Esophagus (tissue), 2 donors: ENCODE data around the gene PLD3. TPM values are rescaled to one million over a fixed set of nuclear protein-coding genes. Genes with fewer than 3 reads are reported as not detected.

Experiments used
- H3K27ac ChIP-seq, 2 donors: one replicate each; pipeline ENCODE4 v1.5.1; 2013; ENCODE audit warnings: low read depth in 2 of 2, mild to moderate bottlenecking in 2 of 2, inconsistent platforms in 1 of 2, low read length in 1 of 2, moderate library complexity in 1 of 2
- H3K27me3 ChIP-seq, 2 donors: one replicate each; pipeline ENCODE4 v1.6.1; 2013; ENCODE audit warnings: low read length in 2 of 2, control low read depth in 1 of 2, mild to moderate bottlenecking in 1 of 2; ENCODE audit not compliant: insufficient read depth in 2 of 2, control insufficient read depth in 1 of 2
- H3K36me3 ChIP-seq, 2 donors: one replicate each; pipeline ENCODE4 v1.6.1; 2013; ENCODE audit warnings: low read length in 1 of 2; ENCODE audit not compliant: control insufficient read depth in 2 of 2, insufficient read depth in 2 of 2
- H3K4me1 ChIP-seq, 2 donors: one replicate each; pipeline ENCODE4 v1.6.1; 2013; ENCODE audit warnings: low read length in 1 of 2; ENCODE audit not compliant: control insufficient read depth in 2 of 2, insufficient read depth in 2 of 2
- H3K4me3 ChIP-seq, 2 donors: one replicate each; pipeline ENCODE4 v1.5.1; 2013; ENCODE audit warnings: low read length in 2 of 2, mild to moderate bottlenecking in 2 of 2, low read depth in 1 of 2, moderate library complexity in 1 of 2
- H3K9me3 ChIP-seq, 2 donors: one replicate each; pipeline ENCODE4 v1.6.1; 2013; ENCODE audit warnings: mild to moderate bottlenecking in 2 of 2, low read depth in 1 of 2, low read length in 1 of 2, moderate library complexity in 1 of 2; ENCODE audit not compliant: control insufficient read depth in 2 of 2, insufficient read depth in 1 of 2
- WGBS, 2 donors: extraction: QIAGEN DNeasy Blood & Tissue Kit; methylation state at CpG; one replicate each; pipeline ENCODE4 v1.1.7; 2013; 5-methylcytosine and 5-hydroxymethylcytosine counted together
- polyA plus RNA-seq, 2 donors: library from polyadenylated mRNA; stranded (reverse); fragments of 200-250 nt; gene quantifications; one replicate each; pipeline ENCODE4 v1.2.3, GENCODE V29; 2013
- donor health status: healthy with polysubstance abuse.
- donor health status: Bipolar disorder and iron deficiency.

PLD3 gene
- polyA plus RNA-seq, 2 donors = 46.6 to 60.1 TPM

DNA sequence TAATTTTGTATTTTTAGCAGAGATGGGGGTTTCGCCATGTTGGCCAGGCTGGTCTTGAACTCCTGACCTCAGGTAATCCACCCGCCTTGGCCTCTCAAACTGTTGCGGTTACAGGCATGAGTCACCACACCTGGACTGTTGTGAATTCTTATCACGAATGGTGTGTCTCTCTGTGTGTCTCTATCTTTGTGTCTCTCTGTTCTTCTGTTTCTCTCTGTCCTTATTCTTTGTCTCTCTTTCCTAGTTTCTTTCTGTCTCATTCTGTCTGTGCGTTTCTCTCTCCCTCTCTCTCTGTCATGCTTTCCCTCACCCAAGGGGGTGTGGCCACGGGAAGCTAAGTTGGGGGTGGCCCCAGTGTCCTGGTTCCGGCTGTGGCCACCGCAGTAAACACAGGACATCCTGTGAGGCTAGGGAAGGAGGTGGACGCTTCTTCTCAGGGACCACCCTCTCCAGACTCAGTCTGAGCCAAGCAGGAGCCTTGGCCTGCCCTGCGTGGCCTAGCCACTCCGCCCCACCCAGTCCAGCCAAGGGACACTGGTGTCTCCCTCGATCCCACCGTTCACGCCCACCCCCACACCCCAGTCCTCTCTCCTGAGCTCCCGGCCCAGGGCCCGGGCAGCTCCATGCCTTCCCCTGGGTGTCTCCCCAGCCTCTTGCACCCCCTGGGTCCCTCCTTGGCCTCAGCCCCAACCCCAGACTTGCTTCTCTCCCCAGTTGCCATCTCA, 68.6 kb downstream of the PLD3 start:
- no peaks in the 10 kb centered on the region for H3K36me3 ChIP-seq
- H3K27ac ChIP-seq = peak overlapping the region; percentile 42 to 47
- no peaks in the 10 kb centered on the region for H3K9me3 ChIP-seq
- H3K4me1 ChIP-seq = peaks cover 0 to 3% of the 10 kb centered on the region in 2 donors
- 47 to 49% methylated on average over 15 to 16 of the region's 16 CpGs for WGBS, 2 donors
- H3K4me3 ChIP-seq = no peak overlapping the region
- no peaks in the 10 kb centered on the region for H3K27me3 ChIP-seq

DNA sequence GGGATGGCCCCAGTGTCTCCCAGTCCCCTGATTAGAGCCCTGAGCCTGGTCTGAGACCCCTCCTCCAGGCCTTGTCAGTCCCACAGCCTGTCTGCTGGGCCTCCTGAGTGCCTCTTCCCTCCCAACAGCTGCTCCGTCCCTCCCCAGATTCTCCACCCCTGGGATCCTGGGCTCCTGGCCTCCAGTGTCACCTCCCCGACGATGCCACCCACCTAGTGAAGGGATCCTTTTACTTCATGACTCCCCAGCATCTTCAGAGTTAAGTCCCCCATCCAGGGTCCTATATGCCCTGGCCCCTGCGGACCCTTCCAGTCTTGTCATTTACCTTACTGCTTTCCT, 69.1 kb downstream of the PLD3 start:
- Histone ChIP-seq H3K9me3 (no peaks in the 10 kb centered on the region), H3K4me3 (no peak overlapping the region), H3K4me1 (peaks cover 0 to 3% of the 10 kb centered on the region in 2 donors), H3K27me3 (no peaks in the 10 kb centered on the region), H3K27ac (peak overlapping the region; percentile 42 to 47), H3K36me3 (peaks cover 0 to 4% of the 10 kb centered on the region in 2 donors)
- 72 to 74% methylated on average over 4 of the region's 4 CpGs for WGBS, 2 donors

DNA sequence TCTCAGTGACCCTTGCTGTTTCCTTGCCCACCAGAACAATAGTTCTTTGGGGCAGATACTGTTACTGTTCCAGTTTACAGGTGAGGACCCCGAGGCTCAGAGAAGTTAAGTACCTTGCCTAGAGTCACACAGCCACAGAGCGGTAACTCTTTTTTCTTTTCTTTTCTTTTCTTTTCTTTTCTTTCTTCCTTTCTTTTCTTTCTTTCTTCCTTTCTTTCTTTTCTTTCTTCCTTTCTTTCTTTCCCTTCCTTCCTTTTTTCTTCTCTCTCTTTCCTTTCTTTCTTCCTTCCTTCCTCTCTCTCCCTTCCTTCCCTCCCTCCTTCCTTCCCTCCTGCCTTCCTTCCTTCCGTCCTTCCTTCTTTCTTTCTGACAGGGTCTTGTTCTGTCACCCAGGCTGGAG, 69.5 kb downstream of the PLD3 start:
- no peaks in the 10 kb centered on the region for H3K9me3 ChIP-seq
- H3K4me3 ChIP-seq = no peak overlapping the region
- no peaks in the 10 kb centered on the region for H3K27me3 ChIP-seq
- WGBS, 2 donors = 83 to 86% methylated on average over 3 of the region's 3 CpGs
- H3K36me3 ChIP-seq = peaks cover 0 to 8% of the 10 kb centered on the region in 2 donors
- H3K27ac ChIP-seq = peak overlapping the region in 1 of 2 donors; percentile 47
- H3K4me1 ChIP-seq = peaks cover under 1 to 7% of the 10 kb centered on the region in 2 donors

DNA sequence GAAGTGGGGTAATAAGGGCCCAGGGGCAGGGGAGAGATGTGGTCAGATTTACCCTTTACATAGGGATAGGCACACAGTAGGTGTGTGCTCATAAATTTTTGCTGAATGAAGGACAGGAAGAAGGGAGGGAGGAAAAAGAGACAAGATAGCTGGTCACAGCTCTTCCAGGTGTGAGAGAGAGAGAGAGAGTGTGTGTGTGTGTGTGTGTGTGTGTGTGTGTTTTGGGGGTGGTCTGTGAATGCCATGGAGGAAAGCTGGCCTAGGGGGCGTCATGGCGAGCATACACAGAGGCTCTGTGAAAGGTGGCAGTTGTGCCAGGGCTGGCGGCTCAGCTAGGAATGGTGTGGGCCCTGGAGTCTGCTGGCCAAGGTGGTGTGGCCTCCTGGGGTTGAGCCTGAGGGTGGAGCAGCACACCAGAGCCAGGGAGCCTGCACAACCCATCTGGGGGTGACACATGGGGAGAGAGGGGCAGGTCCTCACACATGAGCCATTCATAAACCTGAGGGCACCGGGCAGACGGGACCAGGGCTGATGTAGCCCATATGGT, 70.6 kb downstream of the PLD3 start:
- Histone ChIP-seq H3K4me3 (no peak overlapping the region), H3K27me3 (no peaks in the 10 kb centered on the region), H3K4me1 (peaks cover 3 to 12% of the 10 kb centered on the region in 2 donors), H3K9me3 (no peaks in the 10 kb centered on the region), H3K36me3 (peaks cover 0 to 11% of the 10 kb centered on the region in 2 donors), H3K27ac (peak overlapping the region in 1 of 2 donors; percentile 68)
- WGBS, 2 donors = 65 to 76% methylated on average over 5 of the region's 5 CpGs

DNA sequence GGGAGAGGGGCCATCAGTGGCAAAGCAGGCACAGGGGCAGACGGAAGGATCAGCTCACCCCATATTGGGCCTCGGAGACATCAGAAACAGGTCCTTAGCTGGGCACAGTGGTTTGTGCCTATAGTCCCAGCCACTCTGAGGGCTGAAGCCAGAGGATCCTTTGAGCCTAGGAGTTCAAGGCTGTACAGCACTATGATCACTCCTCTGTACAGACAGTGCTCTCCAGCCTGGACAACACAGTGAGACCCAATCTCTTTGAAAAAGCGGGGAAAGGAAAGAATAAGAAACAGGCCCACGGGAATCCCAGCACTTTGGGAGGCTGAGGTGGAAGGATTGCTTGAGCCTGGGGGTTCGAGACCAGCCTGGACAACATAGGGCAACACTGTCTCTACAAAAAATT, 71.3 kb downstream of the PLD3 start:
- no peak overlapping the region for H3K27ac ChIP-seq

DNA sequence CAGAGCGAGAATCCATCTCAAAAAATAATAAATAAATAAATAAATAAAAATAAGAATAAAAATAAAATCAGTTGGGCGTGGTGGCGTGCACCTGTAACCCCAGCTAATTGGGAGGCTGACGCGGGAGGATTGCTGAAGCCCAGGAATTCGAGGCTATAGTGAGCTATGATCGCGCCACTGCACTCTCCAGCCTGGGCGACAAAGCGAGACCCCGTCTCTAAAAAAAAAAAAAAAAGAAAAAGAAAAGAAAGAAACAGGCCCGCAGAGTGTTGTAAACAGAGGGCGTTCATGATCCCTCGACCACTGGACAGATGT, 71.9 kb downstream of the PLD3 start:
- H3K36me3 ChIP-seq = peaks cover 0 to 11% of the 10 kb centered on the region in 2 donors
- H3K4me3 ChIP-seq = peak overlapping the region; percentile 70 to 77
- H3K27ac ChIP-seq = peak overlapping the region; percentile 99 to 100
- WGBS, 2 donors = 51 to 56% methylated on average over 12 to 14 of the region's 14 CpGs
- H3K9me3 ChIP-seq = no peaks in the 10 kb centered on the region
- no peaks in the 10 kb centered on the region for H3K27me3 ChIP-seq
- peaks cover 3 to 9% of the 10 kb centered on the region in 2 donors for H3K4me1 ChIP-seq

More for the DNA sequence above, 71.3 kb downstream of the PLD3 start:
- no peaks in the 10 kb centered on the region for H3K27me3 ChIP-seq
- H3K9me3 ChIP-seq = no peaks in the 10 kb centered on the region
- 91 to 94% methylated on average over 5 of the region's 5 CpGs for WGBS, 2 donors
- peaks cover 3 to 11% of the 10 kb centered on the region in 2 donors for H3K4me1 ChIP-seq
- no peak overlapping the region for H3K4me3 ChIP-seq
- H3K36me3 ChIP-seq = peaks cover 0 to 11% of the 10 kb centered on the region in 2 donors

DNA sequence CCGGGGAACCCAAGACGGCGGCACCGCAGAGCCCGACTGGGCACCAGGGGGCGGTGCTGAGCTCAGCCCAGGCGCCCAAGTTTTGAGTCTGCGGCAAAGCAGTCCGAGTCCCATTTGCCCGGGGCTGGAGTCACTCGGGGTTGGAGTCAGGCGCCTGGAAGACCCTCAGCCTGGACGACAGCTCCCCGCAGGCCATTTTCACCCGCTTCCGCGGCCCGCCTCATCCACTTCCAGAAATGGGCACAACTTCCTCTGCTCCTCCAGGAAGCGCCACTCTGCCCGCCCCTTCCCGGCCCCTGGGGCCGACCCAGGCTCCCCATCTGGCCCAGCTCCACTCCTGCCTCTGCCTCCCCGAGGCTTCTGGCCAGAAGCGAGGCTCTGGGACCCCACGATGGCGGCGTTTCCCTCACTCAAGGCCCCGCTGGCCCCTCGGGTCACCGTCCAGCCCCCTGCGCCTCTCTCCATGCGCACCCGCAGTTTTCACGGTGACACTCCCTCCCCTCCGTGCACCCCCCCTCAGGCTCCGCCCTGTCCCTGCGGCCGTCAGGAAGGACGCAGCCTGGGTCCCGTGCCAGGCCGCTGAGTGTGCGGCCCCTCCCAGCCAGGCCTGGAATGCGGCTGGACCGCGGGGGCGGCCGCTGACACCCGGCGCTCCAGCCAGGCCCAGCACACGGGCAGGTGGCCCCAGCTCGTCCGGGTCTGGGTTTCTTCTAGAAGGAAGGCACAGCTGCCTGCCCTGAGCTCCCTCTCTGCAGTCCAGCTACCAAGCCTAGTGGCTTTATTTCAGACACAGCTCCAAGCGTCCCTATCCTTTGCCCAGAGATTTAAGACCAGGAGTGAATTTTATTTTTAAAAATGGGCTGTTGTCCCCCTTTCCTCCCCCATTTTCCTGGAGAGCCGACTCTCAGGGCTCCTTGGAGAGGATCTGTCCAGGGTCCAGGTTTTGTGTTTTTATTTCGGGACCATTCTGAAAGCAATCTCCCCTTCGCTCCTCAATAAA, 72.6 kb downstream of the PLD3 start:
- peak overlapping the region; percentile 99 to 100 for H3K27ac ChIP-seq
- no peaks in the 10 kb centered on the region for H3K27me3 ChIP-seq
- H3K36me3 ChIP-seq = peaks cover 0 to 11% of the 10 kb centered on the region in 2 donors
- H3K4me1 ChIP-seq = peaks cover 3 to 9% of the 10 kb centered on the region in 2 donors
- 2% methylated on average over 54 to 56 of the region's 56 CpGs for WGBS, 2 donors
- H3K4me3 ChIP-seq = peak overlapping the region; percentile 70 to 77
- no peaks in the 10 kb centered on the region for H3K9me3 ChIP-seq

DNA sequence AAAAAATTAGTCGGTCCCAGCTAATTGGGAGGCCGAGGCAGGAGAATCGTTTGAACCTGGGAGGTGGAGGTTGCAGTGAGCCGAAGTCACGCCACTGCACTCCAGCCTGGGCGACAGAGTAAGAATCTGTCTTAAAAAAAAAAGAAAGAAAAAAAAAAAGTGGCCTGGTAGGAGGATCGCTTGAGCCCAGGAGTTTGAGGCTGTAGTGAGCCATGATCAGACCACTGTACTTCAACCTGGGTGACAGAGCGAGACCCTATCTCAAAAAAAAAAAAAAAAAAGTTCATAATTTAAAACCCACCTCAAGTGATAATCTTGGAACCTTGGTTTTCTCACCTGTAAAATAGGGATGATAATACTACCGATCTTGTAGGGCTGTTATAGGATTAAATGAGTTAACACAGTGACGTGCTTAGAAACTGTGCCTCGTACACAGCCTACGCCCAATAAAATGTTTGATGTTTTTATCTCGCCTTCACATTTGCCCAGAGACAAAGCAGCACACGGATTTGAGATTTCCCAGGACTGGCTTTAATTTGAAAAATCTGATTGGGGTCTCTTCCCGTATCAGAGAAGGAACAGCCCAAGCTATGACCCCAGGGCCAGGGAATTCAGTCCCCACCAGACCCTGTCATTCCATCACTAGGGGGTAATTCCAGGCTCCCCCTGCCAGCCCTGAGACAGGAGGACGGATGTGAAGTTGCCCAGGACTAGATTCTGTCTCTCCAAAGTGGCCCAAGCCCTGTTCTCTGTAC, 73.7 kb downstream of the PLD3 start:
- Histone ChIP-seq H3K4me1 (peaks cover 3 to 9% of the 10 kb centered on the region in 2 donors), H3K36me3 (peaks cover 0 to 11% of the 10 kb centered on the region in 2 donors), H3K27me3 (no peaks in the 10 kb centered on the region), H3K9me3 (no peaks in the 10 kb centered on the region), H3K27ac (peak overlapping the region; percentile 99 to 100), H3K4me3 (peak overlapping the region in 1 of 2 donors; percentile 70)
- WGBS, 2 donors = 72 to 78% methylated on average over 16 of the region's 16 CpGs
